Ishikawa (cell line): ENCODE data around the gene PCDH20.

ENCODE experiments used
- CEBPB ChIP-seq: IDR thresholded peaks from 2 replicates; pipeline ENCODE4 v1.6.1; 2012
- CREB1 ChIP-seq: IDR thresholded peaks from 2 replicates; pipeline ENCODE4 v1.6.1; 2012; ENCODE audit warnings: low read depth
- EGR1 ChIP-seq: IDR thresholded peaks from 2 replicates; pipeline ENCODE4 v1.6.1; 2012
- EP300 ChIP-seq: IDR thresholded peaks from 2 replicates; pipeline ENCODE4 v1.6.1; 2012; ENCODE audit warnings: borderline replicate concordance
- MAX ChIP-seq: IDR thresholded peaks from 2 replicates; pipeline ENCODE4 v1.6.1; 2012
- RAD21 ChIP-seq: IDR thresholded peaks from 2 replicates; pipeline ENCODE4 v1.6.1; 2012; ENCODE audit warnings: low read depth
- REST ChIP-seq: IDR thresholded peaks from 2 replicates; pipeline ENCODE4 v1.6.1; 2012; ENCODE audit warnings: low read depth, mild to moderate bottlenecking
- TAF1 ChIP-seq: IDR thresholded peaks from 2 replicates; pipeline ENCODE4 v1.6.1; 2012; ENCODE audit warnings: low read depth, mild to moderate bottlenecking
- TCF12 ChIP-seq: IDR thresholded peaks from 2 replicates; pipeline ENCODE4 v1.6.1; 2012; ENCODE audit warnings: low read depth
- USF1 ChIP-seq: IDR thresholded peaks from 2 replicates; pipeline ENCODE4 v1.6.1; 2012
- YY1 ChIP-seq: IDR thresholded peaks from 2 replicates; pipeline ENCODE4 v1.6.1; 2012; ENCODE audit warnings: low read depth
- ZBTB7A ChIP-seq: IDR thresholded peaks from 2 replicates; pipeline ENCODE4 v1.6.1; 2012; ENCODE audit warnings: low read depth

- TF ChIP-seq MAX: no peak
- no peak for TF ChIP-seq CEBPB
- TF ChIP-seq EP300: no peak
- no peak for TF ChIP-seq YY1
- TF ChIP-seq REST: no peak
- no peak for TF ChIP-seq CREB1
- TF ChIP-seq TAF1: no peak
- TF ChIP-seq USF1: no peak
- TF ChIP-seq RAD21: no peak
- TF ChIP-seq EGR1: no peak
- no peak for TF ChIP-seq TCF12
- no peak for TF ChIP-seq ZBTB7A
Observed at GRCh38 chr13:61370520-61370919, 45.1 kb downstream of the PCDH20 start.
